NCI-H774 (cell line): Measurements from ENCODE around the gene SYMPK.

Source experiments
- DNase-seq: peaks from one replicate; lab custom pipeline; 2025; lab: John Stamatoyannopoulos, UW

The SYMPK gene

GRCh38 chr19:45766869-45767346 lies 96.0 kb downstream of the SYMPK start:
- DNase-seq: no peak

GRCh38 chr19:45766296-45766868 lies 96.6 kb downstream of the SYMPK start:
- no peak for DNase-seq

GRCh38 chr19:45765702-45766295 lies 97.1 kb downstream of the SYMPK start:
- no peak for DNase-seq
